MCF 10A (cell line): Measurements from ENCODE around the gene USP25. TPM values are rescaled to one million over a fixed set of nuclear protein-coding genes. Genes with fewer than 3 reads are reported as not detected.

ENCODE experiments used
- BruUV-seq: library from RNA; stranded (reverse); fragments of 400-500 nt; replicated peaks from 2 replicates; lab custom pipeline; 2021; lab: Mats Ljungman, UMichigan
- CTCF ChIA-PET: fragments of 300-600 bp; sonication (Branson Sonifier 250); formaldehyde crosslinking; extraction: SDS; loops from one replicate; lab custom pipeline; 2021; ENCODE audit warnings: antibody characterized with exemption, inconsistent platforms; lab: Yijun Ruan, JAX
- POLR2A ChIA-PET: fragments of 300-600, 350-650 bp; sonication (Branson Sonifier 250); formaldehyde crosslinking; extraction: SDS; loops from one replicate; lab custom pipeline; 2020; ENCODE audit warnings: antibody characterized with exemption, inconsistent platforms; lab: Yijun Ruan, JAX
- DNase-seq: peaks from one replicate; pipeline ENCODE4 v3.0.0-alpha.2; 2018; ENCODE audit not compliant: unreplicated experiment
- H3K27ac Mint-ChIP-seq: one replicate; pipeline ENCODE4 v1.8.0; 2022; ENCODE audit warnings: mild to moderate bottlenecking, low read depth, mixed read lengths; ENCODE audit not compliant: unreplicated experiment
- H3K27me3 Mint-ChIP-seq: one replicate; pipeline ENCODE4 v1.8.0; 2022; ENCODE audit warnings: mixed read lengths; ENCODE audit not compliant: insufficient read depth, unreplicated experiment
- H3K36me3 Mint-ChIP-seq: one replicate; pipeline ENCODE4 v1.8.0; 2022; ENCODE audit warnings: mild to moderate bottlenecking, moderate library complexity, mixed read lengths; ENCODE audit not compliant: insufficient read depth, unreplicated experiment
- H3K4me1 Mint-ChIP-seq: one replicate; pipeline ENCODE4 v1.8.0; 2022; ENCODE audit warnings: mixed read lengths; ENCODE audit not compliant: insufficient read depth, unreplicated experiment
- H3K4me3 Mint-ChIP-seq: one replicate; pipeline ENCODE4 v1.8.0; 2022; ENCODE audit warnings: mild to moderate bottlenecking, moderate library complexity, mixed read lengths; ENCODE audit not compliant: unreplicated experiment
- H3K9me3 Mint-ChIP-seq: one replicate; pipeline ENCODE4 v1.8.0; 2022; ENCODE audit warnings: mixed read lengths; ENCODE audit not compliant: unreplicated experiment
- intact Hi-C: fragments of 100-400 bp; cut with micrococcal nuclease; formaldehyde crosslinking; loops from 2 replicates; pipeline ENCODE4 v1.14.1; 2022
- total RNA-seq: library from RNA; stranded (reverse); gene quantifications from 2 replicates; pipeline ENCODE4 v1.2.3, GENCODE V29; 2022
- TF ChIP-seq, protein P1 (sequence below): fragments of 200-600 bp; IDR thresholded peaks from one replicate; pipeline ENCODE4 v1.8.0; 2022; ENCODE audit warnings: antibody characterized with exemption, mild to moderate bottlenecking; ENCODE audit not compliant: unreplicated experiment

USP25 gene
- total RNA-seq, 1 experiment from 2014 or later: 90.8 TPM

DNA sequence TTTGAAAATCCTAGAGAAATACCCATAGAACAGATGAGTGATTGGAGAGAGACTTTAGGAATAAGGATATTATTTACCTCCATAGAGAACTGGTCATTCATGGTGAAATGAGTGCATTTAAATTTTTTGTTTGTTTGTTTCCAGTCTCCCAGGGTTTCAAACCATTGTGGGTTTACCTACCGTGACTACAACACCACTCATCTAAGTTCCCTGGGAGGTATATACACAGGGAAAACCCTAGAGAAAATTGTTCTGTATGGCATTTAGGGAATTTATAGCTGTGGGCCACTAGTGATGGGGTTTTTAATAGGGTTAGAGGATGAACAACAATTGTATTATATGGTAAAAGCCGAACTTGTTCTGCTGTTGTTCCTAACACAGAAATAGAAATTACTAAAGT lies 109.2 kb downstream of the USP25 start:
- POLR2A ChIA-PET: interaction anchor here (0.5 to 1.0 kb wide), 3 partner anchors 9 to 1534 kb away, joined by 3 to 4 read pairs (median 3); no protein-coding TSS in a partner anchor
- BruUV-seq: no TSS peak
- Mint-ChIP-seq H3K9me3 (no peaks in the 10 kb centered on the region), H3K36me3 (peaks cover 18% of the 10 kb centered on the region), H3K27ac (no peak overlapping the region), H3K4me1 (peaks cover 8% of the 10 kb centered on the region), H3K4me3 (no peak overlapping the region), H3K27me3 (no peaks in the 10 kb centered on the region)
- DNase-seq: no peak
- CTCF ChIA-PET: no interaction called here
- TF ChIP-seq, protein P1, sequence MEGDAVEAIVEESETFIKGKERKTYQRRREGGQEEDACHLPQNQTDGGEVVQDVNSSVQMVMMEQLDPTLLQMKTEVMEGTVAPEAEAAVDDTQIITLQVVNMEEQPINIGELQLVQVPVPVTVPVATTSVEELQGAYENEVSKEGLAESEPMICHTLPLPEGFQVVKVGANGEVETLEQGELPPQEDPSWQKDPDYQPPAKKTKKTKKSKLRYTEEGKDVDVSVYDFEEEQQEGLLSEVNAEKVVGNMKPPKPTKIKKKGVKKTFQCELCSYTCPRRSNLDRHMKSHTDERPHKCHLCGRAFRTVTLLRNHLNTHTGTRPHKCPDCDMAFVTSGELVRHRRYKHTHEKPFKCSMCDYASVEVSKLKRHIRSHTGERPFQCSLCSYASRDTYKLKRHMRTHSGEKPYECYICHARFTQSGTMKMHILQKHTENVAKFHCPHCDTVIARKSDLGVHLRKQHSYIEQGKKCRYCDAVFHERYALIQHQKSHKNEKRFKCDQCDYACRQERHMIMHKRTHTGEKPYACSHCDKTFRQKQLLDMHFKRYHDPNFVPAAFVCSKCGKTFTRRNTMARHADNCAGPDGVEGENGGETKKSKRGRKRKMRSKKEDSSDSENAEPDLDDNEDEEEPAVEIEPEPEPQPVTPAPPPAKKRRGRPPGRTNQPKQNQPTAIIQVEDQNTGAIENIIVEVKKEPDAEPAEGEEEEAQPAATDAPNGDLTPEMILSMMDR: no peak
- intact Hi-C loops: no loop called here

DNA sequence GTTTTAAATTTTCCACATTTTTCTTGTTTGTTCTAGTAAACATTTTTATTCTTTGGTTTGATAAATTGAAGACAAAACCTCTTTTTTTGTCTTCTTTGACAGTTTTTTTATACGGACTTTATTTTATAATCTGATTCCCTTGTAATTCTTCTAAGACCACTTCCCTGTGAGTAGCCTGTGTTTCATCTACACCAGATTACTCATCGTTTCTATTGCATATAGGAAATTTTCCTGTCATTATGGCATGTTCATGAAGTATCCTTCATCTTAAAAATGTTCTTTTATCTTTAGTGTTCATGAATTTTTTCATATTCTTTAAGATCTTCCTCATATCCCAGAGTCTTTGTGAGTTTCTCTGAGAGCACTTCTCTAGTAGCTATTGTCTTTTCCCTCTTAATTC lies 109.8 kb downstream of the USP25 start:
- Mint-ChIP-seq H3K4me3 (no peak overlapping the region), H3K27me3 (no peaks in the 10 kb centered on the region), H3K4me1 (peaks cover 8% of the 10 kb centered on the region), H3K36me3 (peaks cover 17% of the 10 kb centered on the region), H3K27ac (no peak overlapping the region), H3K9me3 (no peaks in the 10 kb centered on the region)
- TF ChIP-seq, protein P1: no peak
- DNase-seq: no peak
- POLR2A ChIA-PET: interaction anchor here (0.6 to 1.0 kb wide), 2 partner anchors 9 to 1533 kb away, joined by 3 to 4 read pairs; no protein-coding TSS in a partner anchor
- no TSS peak for BruUV-seq
- CTCF ChIA-PET: no interaction called here
- intact Hi-C loops: no loop called here

DNA sequence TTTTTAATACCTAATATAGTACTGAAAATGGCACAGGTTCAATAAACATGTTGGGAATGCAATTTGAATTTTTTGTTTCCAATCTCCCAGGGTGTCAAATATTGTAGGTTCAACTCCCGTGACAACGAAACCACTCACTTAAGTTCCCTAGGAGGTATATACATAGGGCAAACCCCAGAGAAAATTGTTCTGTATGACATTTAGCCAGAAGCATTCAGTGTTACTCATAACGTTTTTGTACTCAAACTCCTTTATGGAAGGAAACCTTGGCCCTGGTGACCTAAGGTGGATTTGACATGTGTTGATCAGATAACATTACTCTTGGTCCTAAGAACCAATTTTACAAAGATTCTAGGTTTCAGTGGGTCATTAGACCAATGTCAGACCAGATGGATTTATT lies 110.6 kb downstream of the USP25 start:
- Mint-ChIP-seq H3K4me3 (no peak overlapping the region), H3K9me3 (no peaks in the 10 kb centered on the region), H3K27ac (no peak overlapping the region), H3K4me1 (peaks cover 8% of the 10 kb centered on the region), H3K27me3 (no peaks in the 10 kb centered on the region), H3K36me3 (peaks cover 9% of the 10 kb centered on the region)
- ChIA-PET CTCF (no interaction called here), POLR2A (no interaction called here)
- no TSS peak for BruUV-seq
- intact Hi-C loops: no loop called here
- no peak for DNase-seq
- TF ChIP-seq, protein P1: no peak

DNA sequence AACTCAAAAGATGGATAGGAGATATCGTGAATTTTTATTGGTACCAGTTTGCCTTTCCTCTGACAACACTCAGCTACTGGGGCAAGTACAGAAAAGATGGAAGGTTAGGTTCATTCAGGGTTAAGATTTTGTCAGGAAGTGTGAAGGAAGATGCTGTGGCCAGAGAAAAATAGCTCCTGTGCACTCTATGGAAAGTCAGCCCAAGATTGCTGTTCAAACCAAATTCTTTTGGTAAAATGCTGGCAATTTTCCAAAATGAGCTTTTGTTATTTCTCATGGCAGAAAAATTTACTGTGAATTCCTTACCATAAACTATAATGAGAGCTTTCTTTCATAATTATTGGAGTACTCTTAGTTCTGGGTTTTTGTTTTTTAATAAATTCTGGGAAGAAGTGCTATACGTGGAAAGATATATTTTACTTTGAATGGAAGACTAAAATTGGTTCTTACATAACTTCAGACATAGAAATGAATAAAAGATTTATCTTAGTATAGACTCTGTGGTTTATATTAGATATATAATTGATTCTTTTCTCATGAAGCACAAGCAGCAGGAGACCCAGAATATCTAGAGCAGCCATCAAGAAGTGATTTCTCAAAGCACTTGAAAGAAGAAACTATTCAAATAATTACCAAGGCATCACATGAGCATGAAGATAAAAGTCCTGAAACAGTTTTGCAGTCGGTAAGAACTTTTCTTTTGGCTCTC lies 112.2 kb downstream of the USP25 start:
- H3K27ac Mint-ChIP-seq: no peak overlapping the region
- no peaks in the 10 kb centered on the region for H3K27me3 Mint-ChIP-seq
- peaks cover 9% of the 10 kb centered on the region for H3K36me3 Mint-ChIP-seq
- H3K9me3 Mint-ChIP-seq: no peaks in the 10 kb centered on the region
- no peak overlapping the region for H3K4me3 Mint-ChIP-seq
- POLR2A ChIA-PET: interaction anchor here (0.7 to 2.2 kb wide), 9 partner anchors 13 to 186 kb away, joined by 3 to 8 read pairs (median 3); partner anchors contain the start of gene USP25
- CTCF ChIA-PET: interaction anchor here (0.7 to 1.3 kb wide), 4 partner anchors 11 to 289 kb away, joined by 3 to 5 read pairs (median 4); no protein-coding TSS in a partner anchor
- TF ChIP-seq, protein P1: no peak
- no TSS peak for BruUV-seq
- H3K4me1 Mint-ChIP-seq: peaks cover 14% of the 10 kb centered on the region
- intact Hi-C loops: no loop called here
- DNase-seq: peak; percentile 50
